GM21619 (cell line): ENCODE data around the gene RABGEF1.
"Not testable (repeated sequence)": the region's sequence is repeated elsewhere in the genome, so short reads cannot be mapped to it uniquely, and the experiment has no call there.

Source experiments
- ATAC-seq: cut with Tn5 transposase; IDR thresholded peaks from one replicate; pipeline ENCODE4 v1.9.1; 2021; ENCODE audit not compliant: unreplicated experiment

Gene RABGEF1

DNA sequence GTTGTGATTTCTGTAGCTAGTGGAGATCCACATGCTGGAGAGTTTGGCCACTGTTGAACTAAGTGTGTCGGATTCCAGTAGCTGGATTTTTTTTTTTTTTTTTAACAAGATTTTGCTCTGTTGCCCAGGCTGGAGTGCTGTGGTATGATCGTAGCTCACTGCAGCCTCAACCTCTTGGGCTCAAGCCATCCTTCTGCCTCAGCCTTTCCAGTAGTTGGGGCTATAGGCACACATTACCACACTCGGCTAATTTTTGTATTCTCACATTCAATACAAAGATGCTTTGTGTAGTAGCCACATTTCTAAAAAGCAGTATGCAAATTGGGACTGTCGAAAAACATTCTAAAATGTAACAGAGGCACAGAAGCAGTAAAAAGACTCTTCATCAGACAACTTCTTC lies 63.5 kb downstream of the RABGEF1 start:
- ATAC-seq: no peak

DNA sequence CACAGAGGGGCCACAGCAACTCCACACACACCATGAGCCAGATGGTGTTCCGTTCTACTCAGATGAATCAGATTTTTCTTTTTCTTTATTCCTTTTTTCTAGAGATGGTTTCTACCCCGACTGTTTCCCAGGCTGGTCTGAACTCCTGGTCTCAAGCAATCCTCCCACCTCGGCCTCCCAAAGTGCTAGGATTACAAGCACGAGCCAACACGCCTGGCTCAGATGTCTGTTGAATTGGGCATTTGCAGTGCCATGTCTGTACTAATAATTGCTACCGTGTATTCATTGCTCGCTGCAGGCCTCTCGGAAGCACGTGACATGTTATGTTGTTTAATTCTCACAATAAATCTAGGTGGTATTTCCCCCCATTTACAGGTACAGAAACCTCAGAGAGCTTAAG lies 67.2 kb downstream of the RABGEF1 start:
- no peak for ATAC-seq

DNA sequence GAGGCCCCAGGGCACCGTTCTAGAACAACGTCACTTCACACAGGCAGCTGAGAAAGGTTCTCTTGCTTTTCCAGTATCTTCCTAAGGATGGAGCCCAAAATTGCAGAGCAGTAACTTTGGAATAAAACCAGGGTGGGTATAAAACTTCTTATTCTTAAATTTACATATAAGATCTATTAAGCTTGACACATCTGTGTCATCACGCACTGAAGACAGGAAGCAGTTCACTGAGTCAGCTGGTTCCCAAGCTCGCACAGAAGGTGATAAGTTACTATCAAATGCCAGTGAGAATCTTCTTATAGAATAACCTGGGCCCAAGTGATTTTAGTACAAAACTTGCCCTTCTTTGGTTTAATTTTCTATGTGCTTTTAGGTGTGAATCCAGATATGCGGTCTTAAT lies 70.2 kb downstream of the RABGEF1 start:
- ATAC-seq: no peak

DNA sequence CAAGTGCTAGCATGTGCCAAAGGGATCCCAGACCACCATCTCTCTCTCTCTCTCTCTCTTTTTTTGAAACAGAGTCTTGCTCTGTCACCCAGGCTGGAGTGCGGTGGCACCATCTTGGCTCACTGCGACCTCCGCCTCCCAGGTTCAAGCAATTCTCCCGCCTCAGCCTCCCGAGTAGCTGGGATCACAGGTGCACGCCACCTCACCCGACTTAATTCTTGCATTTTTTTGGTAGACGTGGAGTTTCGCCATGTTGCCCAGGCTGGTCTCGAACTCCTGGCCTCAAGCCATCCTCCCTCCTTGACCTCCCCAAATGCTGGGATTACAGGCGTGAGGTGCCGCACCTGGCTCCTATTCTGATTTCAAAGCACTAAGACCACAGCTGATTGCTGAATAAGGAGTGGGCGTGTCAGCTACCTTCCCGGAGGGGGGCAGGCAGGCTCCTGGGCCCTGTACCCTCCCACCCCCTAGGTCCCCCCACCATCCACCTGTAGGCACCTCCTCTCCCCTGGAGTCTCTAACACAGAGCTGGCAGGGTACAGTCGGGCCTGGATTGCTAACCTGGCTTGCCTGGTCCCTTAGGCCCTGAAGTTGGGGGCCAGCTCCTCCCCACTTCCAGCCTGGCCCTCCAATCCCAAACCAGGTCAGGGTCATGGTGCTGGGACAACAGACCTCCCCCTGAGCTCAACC lies 74.8 kb downstream of the RABGEF1 start:
- not testable (repeated sequence) for ATAC-seq

DNA sequence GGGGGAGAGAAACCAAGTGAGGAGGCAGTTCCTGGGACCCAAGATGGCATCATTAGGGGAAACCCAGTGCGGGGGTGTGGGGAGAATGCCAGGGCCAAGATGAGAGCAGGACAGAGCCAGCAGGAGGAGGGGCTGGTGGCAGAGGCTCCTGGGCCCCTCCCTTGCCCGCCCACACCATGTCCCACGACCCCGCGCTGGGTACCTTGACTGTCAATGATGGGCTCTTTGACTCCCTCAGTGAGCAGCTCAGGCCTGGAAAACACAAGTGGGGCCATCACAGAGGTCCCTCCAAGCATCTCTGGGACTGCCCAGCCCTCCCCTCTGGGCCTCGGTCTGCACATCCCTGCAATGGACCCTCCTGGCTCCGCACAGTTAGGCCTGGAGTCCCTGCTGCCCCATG lies 75.4 kb downstream of the RABGEF1 start:
- ATAC-seq: no peak

DNA sequence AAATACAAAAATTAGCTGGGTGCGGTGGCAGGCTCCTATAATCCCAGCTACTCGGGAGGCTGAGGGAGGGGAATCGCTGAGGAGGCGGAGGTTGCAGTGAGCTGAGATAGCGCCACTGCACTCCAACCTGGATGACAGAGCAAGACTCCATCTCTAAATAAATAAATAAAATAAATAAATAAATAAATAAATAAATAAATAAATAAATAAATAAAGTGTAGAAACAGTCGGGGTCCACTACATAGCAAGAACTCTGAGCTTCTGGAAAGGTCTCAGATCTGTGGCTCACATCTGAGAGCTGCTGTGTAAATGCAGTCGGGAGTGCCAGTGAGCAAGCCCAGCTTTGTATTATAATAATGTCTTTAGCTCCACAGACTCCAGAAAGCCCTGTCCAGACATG lies 76.1 kb downstream of the RABGEF1 start:
- not testable (repeated sequence) for ATAC-seq

DNA sequence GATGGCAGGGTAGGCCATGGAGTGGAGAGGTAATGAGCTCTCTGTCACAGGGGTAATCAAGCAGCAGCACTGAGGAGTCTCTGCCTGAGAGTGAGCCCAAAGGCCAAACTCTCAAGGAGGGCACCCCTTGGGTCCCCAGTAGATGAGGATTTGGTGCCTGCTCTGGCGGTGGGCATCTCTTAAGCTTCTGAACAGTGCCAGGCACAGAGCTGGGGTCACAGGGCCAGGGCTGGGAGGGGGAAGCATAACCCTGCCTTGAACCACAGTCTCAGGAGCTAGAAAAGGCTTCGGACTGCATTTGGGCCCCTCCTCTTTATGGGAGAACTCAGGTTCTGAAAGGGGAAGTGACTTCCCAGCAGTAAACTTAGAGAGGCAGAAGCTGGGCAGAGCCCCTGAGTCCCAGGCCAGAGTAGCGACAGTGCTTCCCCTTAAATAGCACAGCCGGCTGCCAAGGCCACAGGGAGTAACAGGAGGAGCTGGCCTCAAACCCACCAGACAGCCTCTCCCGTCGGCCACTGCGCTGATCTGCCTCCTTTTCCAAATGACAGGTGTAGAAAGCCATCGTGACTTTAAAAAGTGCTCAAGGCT lies 76.8 kb downstream of the RABGEF1 start:
- not testable (repeated sequence) for ATAC-seq

DNA sequence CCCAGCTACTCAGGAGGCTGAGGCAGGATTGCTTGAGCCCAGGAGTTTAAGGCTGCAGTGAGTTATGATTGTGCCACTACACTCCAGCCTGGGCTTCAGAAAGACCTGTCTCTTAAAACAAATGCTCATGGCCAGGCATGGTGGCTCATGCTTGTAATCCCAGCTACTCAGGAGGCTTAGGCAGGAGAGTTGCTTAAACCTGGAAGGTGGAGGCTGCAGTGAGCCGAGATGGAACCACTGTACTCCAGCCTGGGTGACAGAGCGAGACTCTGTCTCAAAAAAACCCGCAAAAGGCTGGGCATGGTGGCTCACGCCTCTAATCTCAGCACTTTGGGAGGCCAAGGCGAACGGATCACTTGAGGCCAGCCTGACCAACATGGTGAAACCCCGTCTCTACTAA lies 77.4 kb downstream of the RABGEF1 start:
- ATAC-seq: not testable (repeated sequence)

DNA sequence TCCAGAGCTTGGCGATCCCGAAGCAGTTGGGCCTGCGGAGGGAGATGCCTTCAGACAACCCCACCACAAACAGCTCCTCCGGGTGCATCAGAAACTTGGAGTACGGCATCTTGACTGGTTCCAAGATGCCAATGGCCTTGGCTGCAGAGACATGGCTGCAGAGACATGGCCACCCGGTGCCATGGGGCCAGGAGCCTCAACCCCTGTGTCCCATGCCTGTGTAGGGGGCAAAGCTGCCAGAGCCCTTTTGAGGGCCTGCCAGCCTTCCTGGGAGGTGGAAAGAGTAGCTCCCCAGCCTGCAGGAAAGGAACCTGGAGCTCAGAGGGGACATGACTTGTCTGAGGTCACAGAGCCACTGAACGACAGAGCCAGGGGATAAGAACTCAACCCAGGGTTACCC lies 83.5 kb downstream of the RABGEF1 start:
- ATAC-seq: no peak

DNA sequence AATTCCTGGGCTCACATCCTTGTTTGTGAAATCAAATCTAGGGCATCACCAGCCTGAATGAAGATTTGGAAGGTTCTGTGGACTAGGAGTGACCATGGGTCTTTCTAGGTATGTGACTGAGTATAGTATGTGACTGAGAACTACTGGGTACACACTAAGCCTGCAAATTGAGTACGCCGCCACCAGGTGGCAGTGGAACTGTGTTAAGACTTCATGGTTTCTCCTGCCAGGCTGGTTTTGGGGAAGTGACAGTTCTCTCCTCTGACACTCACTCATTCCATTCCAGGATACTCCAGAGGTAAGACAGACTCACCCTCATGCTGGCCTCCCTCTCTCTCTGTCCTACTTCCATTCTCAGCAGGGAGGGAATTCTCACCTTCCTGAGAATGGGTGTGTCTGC lies 85.0 kb downstream of the RABGEF1 start:
- not testable (repeated sequence) for ATAC-seq

DNA sequence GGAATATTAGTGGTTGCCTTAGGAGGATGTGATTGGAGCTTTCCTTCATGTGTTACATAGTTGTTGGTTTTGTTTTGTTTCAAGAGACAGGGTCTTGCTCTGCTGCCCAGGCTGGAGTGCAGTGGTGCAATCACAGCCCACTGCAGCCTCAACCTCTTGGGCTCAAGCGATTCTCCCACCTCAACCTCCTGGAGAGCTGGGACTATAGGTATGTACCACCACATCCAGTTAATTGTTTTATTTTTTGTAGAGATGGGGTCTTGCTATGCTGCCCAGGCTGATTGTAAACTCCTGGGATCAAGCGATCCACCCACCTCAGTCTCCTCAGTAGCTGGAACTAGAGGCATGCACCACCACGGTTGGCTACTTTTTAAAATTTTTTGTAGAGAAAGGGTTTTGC lies 86.1 kb downstream of the RABGEF1 start:
- no peak for ATAC-seq

DNA sequence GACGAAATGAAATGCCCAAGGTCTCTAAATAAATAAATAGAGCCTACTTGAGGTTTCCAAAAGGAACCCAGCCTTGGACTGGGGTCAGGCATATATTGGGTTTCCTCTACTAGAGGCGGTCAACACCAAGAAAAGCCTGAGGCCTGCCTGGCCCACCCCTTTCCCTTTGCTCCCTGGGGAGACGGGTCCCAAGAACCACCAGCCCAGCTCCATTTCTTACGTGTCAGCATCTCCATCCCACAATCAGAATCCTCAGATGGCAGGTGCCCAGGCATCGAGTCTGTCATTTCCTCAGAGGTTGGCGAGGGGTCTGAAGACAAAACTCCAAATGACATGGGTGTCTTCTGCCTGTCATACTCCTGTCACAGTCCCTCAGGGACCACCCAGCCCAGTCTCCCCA lies 90.4 kb downstream of the RABGEF1 start:
- ATAC-seq: not testable (repeated sequence)

DNA sequence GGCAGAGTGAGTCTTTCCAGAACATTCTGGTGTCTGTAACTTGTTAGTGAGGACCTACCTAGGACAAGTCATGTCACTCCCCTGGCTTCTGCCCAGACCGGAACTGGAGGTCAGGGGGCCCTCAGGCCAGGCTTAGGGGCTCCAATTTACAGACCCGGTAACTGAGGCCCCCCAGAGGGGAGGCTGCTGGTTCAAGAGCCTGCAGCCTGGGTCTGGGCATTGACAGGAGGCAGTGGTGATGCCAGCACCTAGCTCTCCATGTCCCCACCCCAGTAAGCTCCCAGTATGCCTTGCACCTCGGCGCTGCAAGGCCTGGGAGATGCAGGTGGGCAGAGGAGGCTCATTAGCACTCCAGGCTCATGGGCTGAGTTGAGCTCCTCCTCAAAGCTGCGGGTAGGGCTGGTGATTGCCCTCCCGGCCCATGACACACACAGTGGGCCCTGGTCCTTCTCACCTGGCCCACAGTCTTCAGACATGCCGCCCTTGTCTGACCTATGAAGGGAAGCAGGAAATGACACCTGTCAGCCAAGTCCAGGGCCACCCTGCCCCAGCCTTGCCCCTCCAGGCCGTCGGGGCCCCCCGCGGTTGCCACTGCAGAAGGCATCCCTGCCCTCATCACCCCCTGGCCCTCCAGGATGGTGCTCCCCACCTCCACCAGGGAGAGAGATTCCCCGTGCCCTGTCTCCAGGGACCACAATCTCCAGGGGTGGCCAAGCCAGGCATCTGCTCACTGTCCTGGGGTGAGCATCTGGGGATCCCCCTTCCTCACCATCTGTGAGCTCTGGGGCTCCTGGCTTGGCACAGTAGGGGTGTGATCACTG lies 92.2 kb downstream of the RABGEF1 start:
- ATAC-seq: no peak

DNA sequence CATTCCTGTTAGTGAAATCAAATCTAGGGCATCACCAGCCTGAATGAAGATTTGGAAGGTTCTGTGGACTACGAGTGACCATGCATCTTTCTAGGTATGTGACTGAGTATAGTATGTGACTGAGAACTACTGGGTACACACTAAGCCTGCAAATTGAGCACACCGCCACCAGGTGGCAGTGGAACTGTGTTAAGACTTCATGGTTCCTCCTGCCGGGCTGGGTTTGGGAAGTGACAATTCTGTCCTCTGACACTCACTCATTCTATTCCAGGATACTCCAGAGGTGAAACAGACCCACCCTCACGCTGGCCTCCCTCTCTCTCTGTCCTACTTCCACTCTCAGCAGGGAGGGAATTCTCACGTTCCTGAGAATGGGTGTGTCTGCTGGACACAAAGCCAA lies 96.5 kb downstream of the RABGEF1 start:
- ATAC-seq: no peak

DNA sequence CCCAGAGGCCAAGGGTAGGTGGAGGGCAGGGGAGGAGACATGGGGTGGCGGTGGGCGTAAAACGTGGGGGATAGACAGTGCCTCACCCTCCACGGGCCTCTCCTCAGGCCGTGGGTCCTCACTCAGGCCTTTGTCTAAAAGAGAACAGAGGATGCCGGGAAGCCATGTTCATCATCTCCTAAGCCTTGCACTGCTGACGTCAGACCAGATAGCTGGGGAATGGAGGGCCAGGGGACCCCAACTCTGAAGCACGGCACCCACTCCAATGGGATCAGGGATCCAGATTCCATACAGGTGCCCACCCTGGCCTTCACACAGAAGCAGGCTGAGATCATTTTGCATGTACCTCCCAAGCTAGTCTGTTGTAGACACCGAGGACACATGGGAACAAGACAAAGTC lies 97.1 kb downstream of the RABGEF1 start:
- no peak for ATAC-seq

DNA sequence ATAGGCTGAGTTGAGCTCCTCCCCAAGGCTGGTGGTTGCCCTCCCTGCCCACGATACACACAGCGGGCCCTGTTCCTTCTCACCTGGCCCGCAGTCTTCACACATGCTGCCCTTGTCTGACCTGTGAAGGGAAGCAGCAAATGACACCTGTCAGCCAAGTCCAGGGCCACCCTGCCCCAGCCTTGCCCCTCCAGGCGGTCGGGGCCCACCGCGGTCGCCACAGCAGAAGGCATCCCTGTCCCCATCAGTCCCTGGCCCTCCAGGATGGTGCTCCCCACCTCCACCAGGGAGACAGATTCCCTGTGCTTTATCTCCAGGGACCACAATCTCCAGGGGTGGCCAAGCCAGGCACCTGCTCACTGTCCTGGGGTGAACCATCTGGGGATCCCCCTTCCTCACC lies 99.3 kb downstream of the RABGEF1 start:
- ATAC-seq: no peak

DNA sequence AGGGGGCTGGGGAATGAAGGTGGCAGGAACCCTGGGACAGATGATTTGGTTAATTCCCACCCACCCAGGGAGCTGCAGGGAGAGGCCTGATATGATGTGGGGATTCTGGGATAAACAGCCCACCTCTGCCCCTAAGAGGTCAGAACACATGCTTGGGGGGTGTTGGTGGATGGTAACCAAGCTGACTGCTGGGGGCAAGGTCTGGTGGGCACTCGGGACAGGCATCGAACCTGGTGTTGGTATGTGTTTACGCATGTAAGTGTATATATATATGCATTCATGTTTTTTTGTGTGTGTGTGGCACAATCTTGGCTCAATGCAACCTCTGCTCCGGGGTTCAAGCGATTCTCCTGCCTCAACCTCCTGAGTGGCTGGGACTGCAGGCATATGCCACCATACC lies 99.8 kb downstream of the RABGEF1 start:
- ATAC-seq: no peak

DNA sequence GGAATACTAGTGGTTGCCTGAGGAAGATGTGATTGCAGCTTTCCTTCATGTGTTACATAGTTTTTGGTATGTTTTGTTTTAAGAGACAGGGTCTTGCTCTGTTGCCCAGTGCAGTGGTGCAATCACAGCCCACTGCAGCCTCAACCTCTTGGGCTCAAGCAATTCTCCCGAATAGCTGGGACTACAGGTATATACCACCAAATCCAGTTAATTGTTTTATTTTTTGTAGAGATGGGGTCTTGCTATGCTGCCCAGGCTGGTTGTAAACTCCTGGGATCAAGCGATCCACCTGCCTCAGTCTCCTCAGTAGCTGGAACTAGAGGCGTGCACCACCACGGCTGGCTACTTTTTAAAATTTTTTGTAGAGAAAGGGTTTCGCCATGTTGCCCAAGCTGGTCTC lies 101.4 kb downstream of the RABGEF1 start:
- no peak for ATAC-seq

DNA sequence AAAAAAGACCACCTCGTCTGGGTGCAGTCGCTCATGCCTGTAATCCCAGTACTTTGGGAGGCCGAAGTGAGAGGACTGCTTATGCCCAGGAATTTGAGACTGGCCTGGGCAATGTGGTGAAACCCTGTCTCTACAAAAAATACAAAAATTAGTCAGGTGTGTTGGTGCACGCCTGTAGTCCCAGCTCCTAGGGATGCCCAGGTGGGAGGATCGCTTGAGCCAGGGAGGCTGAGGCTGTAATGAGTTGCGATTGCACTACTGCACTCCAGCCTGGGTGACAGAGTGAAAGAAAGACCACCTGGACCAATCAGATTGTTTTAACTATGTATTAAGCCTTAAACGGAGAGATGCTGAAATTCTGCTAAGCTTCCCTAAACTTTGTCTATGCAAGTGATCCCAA lies 103.0 kb downstream of the RABGEF1 start:
- not testable (repeated sequence) for ATAC-seq

DNA sequence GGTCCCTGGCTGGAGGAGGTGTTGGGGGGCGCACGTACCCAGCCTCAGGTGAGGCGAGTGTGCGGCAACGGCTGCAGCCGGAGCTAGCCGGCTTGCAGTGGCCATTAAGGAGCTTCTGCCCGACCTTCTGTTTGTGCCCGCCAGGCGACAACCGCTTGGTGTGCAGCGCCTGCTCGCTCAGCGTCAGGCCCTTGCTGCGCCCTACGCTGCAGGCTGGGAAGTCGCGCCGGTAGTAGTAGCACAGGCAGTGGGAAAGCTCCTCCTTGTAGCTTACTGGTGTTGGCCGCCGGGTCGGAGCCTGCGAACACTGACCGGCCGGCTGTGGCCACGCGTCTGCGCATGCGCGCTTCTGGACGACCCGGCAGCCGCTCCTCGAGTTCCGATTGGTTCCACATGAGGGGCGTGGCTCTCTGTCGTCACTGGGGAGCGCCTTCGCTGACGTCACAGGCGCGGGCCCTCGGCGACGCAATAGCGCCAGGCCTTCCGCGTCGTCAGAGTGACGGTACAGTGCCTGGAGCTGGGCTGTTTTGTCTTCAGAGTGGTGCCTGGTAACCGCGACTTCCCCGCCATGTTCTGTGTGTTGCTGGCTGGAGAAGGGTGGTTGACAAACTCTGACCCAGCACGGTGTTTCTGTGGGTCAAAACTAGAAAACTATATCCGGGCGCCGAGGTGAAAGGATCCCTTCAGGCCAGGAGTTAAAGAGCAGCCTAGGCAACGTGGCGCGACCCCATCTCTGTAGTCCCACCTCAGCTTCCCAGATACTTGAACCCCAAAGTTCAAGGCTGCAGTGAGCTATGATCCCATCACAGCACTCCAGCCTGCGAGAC lies 104.2 kb downstream of the RABGEF1 start:
- peak; percentile 91 for ATAC-seq

DNA sequence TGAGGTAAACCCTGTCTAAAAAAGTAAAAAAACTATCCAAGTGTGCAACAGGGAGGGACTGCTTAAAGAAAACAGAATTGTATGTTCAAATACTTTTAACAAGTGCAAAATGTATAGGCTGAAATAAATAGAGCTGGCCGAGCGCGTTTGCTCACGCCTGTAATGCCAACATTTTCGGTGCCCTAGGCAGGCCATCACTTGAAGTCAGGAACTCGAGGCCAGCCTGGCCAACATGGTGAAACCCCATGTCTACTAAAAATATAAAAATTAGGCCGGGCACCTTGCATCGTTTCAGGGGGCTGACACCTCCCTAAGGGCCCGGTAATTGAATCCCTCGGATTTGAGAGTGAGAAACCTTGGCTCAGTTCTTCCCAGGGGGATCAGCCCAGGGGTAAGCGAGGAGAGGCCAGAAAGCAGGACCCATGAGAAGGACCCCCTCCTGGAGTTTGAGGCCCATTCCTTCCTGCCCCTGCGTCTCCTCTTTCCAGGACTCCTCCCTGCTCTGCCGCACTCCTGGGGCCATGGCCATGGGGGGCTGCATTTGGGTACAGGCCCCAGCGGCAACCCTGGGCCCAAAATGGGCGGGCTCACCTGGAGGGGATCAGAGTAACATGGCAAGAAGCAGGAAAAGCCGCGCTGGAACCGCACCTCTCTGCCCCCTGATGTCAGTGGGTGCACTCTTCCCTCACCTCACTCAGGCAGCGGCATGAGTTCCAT lies 105.0 kb downstream of the RABGEF1 start:
- no peak for ATAC-seq
